ENCODE data around the gene CHDH.

DNA sequence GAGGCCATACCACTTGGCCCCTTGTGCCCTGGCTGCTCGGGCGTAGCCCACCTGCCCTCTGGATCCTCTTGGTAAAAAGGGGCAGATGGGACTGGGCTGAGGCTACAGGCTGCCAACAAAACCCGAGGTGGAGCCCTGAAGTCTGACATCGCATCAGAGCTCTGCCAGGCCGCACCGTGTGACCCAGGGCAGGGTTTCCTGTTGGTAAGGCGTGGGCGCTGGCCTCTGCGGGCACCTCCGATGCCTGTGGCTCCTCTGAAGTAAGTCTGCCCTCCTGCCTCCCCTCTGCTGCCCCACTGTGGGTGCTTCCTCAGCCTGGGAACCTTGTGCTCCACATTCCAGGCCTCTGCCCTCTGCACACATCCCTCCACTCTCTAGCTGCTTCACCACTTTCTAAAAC, 8.9 kb downstream of the CHDH start:
- TF ChIP-seq POLR2AphosphoS5 (IDR thresholded peaks at IDR 0.05; ENCODE audit: borderline replicate concordance, low read depth, low read length) (no peak), EZH2 (IDR thresholded peaks at IDR 0.05) (no peak)
